ENCODE measurements around the gene RBM25.
"Not testable (repeated sequence)": the region's sequence is repeated elsewhere in the genome, so short reads cannot be mapped to it uniquely, and the experiment has no call there.

GRCh38 chr14:73011189-73011588 lies 47.1 kb upstream of the RBM25 start:
- not testable (repeated sequence) for TF ChIP-seq CTCF (tag by site-specific recombination; IDR thresholded peaks at IDR 0.05); ZNF776 (tag by site-specific recombination; IDR thresholded peaks at IDR 0.05; ENCODE audit: borderline replicate concordance); PATZ1 (tag by site-specific recombination; IDR thresholded peaks at IDR 0.05); ZNF423 (tag by site-specific recombination; IDR thresholded peaks at IDR 0.05)

Data from HEK293 (cell line).